GM21367 (cell line): ENCODE results near the gene CTAGE1.
"Not testable (repeated sequence)": the region's sequence is repeated elsewhere in the genome, so short reads cannot be mapped to it uniquely, and the experiment has no call there.

Experiments used
- ATAC-seq: cut with Tn5 transposase; IDR thresholded peaks from one replicate; pipeline ENCODE4 v1.9.1; 2021; ENCODE audit not compliant: unreplicated experiment

CTAGE1 gene

GRCh38 chr18:22417496-22418188, at the start of gene CTAGE1:
Gene CTAGE1, minus strand, starts transcription at chr18:22417915. Its CDS starts 104 bp downstream, at chr18:22417811.
- ATAC-seq = no peak

DNA sequence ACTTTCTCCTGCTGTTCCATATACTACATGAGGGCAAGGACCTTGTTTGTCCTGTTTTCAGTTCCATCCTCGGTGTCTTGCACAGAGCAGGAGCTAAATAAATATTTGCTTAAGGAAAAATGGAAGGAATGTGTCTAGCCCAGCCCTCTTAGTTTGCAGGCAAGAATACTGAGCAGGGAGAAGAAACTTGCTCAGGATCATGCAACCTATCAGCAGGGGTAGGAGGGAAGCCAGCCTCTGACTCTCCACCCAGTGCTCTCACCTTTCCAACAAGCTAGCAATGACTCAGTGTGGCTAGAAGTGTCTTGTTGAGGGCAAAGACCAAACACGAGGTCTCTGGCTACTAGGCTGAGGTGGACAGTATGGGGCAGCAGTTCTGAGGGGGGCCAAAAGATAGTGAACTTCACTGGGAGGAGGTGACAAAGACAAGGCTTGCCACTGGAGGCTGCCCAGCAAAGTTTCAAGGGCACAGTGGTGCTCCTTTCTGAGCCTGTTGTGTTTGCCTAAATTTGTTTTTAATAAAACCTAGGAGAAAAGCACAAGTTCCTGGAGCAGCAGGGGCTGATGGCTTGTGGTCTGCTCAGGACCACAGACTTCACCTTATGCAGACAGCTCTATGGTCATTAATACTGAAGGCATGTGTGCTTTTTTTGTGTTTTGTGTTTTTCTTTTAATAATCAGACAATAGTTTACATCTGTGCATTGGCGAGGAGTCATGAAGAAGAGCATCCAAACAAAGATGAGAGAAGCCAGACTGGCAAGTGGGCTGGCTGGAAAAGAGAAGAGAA, 49.1 kb upstream of the CTAGE1 start:
- no peak for ATAC-seq

- no peak for ATAC-seq
These were observed 48.2 kb upstream of the CTAGE1 start for GRCh38 chr18:22465859-22466457.

GRCh38 chr18:22463076-22463475, 45.4 kb upstream of the CTAGE1 start:
- no peak for ATAC-seq

GRCh38 chr18:22459491-22459890, 41.8 kb upstream of the CTAGE1 start:
- no peak for ATAC-seq

- ATAC-seq = no peak
These were observed 39.8 kb upstream of the CTAGE1 start for GRCh38 chr18:22457524-22457923.

DNA sequence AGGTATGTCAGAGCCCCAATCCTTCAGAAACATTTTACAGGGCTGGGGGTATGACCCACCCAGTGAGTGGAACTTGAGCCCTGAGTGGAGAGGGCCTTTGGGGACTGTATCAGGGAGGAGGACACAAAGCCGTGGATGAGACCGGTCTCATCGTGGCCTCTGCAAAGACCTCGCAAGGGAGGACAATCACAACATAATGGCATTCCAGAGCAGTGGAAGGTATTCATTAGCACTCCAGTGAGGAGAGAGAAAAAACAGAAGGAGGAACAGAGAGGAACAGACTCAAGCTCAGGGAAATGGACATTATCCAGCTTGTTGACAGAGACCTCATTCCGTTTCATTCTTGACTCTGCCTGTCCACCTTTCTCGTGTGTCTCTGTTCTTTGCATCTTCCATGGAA, 38.8 kb upstream of the CTAGE1 start:
- ATAC-seq = no peak

GRCh38 chr18:22456116-22456480, 38.4 kb upstream of the CTAGE1 start:
- no peak for ATAC-seq

DNA sequence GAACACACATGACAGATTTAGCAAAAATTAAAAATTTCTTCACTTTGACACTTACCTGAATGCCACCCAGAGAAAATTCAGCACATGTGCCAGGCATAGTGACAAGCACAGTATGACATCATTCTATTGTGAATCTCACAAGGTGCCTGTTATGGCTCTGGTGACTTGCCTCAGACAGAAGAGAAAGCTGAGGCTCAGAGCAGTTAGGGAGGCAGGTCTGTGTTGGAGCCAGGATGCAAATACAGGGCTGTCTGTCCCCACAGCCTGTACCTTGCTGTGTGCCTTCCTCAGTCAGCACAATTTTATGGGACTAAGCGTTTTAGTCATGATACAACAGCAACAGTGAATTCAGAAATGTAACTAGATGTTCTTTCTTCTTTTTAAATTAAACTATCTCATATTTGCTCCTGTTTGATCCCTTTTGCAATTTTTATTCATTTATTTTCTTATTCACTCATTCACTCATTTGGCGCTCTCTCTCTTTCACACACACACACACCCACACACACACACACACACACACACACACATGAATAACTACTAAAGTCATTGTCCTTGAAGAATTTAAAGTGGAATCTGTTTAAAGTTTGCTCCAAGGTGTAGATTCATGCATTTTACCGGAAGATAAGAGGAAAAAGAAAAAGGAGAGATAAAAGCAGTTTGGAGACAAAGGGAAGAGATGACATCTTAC, 37.9 kb upstream of the CTAGE1 start:
- ATAC-seq = no peak

DNA sequence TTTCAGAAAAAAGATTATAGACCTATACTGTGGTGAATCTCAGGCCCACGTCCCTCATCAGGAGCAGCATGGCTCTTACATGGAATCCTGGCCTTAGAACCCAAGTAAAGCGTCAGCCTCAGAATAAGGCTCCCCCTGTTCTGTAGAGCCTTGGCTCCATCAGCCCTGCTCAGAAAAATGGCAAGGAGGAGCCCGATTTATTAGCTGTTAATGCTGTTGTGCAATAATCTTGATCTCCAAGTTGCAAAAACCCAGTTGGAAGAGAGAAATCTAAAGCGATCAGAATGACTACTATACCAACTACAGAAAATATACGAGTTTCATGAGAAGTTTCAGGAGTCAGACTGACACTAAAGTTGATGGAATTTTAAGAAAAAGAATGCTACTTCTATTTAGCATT, 35.6 kb upstream of the CTAGE1 start:
- no peak for ATAC-seq

DNA sequence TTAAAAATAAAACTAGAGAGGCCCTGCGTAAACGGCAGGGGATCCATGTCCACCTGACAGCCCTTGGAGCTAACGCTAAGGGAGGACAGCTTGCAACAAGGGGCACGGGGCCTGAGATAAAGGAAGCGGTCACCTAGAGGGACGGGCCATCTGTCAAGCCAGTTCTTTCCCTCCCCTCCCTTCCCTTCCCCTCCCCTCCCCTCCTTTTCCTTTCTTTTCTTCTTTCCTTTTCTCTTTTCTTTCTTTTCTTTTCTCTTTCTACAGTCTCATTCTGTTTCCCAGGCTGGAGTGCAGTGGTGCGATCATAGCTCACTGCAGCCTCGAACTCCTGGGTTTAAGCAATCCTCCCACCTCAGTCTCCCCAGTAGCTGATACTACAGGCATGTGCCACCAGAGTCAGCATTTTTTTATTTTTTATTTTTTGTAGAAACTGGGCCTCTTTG, 34.5 kb upstream of the CTAGE1 start:
- ATAC-seq = no peak

- ATAC-seq = no peak
These were observed 34.1 kb upstream of the CTAGE1 start for GRCh38 chr18:22451796-22452195.

DNA sequence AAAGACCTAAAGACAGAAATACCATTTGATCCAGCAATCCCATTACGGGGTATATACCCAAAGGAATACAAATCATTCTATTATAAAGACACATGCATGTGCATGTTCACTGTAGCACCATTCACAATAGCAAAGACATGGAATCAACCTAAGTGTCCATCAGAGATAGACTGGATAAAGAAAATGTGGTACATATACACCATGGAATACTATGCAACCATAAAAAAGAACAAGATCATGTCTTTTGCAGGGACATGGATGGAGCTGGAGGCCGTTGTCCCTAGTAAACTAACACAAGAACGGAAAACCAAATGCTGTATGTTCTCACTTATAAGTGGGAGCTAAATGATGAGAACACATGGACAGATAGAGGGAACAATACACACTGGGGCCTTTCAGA, 33.1 kb upstream of the CTAGE1 start:
- not testable (repeated sequence) for ATAC-seq

DNA sequence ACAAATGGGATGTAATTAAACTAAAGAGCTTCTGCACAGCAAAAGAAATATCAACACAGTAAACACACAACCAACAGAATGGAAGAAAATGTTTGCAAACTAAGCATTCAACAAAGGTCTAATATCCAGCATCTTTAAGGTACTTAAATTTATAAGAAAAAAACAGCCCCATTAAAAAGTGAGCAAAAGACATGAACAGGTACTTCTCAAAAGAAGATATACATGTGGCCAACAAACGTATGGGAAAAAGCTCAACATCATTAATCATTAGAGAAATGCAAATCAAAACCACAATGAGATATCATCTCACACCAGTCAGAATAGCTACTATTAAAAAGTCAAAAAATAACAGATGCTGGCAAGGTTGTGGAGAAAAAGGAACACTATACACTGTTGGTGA, 32.6 kb upstream of the CTAGE1 start:
- ATAC-seq = not testable (repeated sequence)

- ATAC-seq = not testable (repeated sequence)
These were observed 32.0 kb upstream of the CTAGE1 start for GRCh38 chr18:22449753-22450152.

DNA sequence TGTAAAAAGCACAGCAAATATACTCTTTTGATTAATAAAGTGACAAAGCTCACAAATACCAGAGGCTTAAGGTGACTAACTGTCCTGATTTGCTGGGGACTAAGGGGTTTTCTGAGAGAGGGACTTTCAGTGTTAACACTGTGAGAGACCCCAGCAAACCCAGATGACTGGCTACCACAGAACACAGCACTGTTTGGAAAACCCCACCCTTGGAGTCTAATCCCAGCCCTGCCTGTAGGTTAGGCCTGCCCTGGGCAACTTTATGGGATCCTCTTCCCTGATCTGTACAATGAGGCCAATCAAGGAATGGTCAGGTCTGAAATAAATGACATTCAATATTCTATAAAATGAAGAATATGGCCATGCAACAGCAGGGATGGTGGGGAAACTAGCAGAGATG, 30.5 kb upstream of the CTAGE1 start:
- no peak for ATAC-seq

DNA sequence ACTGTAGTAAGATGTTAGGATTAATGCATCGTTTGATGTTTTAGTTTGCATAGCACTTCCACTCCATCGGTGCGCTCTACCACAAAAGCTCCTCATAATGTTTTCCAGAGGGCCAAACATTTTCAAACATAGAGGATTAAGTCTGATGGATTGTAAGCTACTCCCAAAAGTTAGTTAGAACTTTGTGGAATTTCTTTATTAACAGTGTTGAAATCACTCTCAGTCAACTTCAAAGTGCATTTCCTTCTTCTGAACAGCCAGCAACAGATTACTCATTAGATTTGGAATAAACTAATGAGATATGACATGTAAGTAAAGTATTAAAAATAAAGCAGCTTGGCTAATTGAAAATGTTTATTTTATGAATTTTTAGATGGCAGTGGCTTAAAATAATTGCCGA, 30.1 kb upstream of the CTAGE1 start:
- ATAC-seq = no peak

DNA sequence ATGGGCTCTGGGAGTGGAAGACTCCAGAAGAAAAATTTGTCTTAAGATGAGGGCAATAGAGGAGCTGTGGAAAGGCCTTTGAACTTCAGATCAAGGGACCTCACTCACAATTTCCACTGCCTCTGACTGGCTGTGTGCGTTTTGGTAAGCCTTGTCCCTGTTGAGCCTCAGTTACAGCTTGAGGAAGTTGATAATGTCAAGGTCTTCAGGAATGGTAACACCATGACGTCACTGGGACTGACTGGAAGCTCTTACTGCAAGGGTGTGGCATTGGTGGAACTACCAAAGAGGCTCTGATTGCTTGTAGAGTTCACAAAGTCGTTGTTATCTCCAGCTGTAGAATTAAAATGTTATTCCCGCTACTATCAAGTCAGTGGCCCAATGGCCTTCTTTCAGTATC, 29.2 kb upstream of the CTAGE1 start:
- no peak for ATAC-seq

DNA sequence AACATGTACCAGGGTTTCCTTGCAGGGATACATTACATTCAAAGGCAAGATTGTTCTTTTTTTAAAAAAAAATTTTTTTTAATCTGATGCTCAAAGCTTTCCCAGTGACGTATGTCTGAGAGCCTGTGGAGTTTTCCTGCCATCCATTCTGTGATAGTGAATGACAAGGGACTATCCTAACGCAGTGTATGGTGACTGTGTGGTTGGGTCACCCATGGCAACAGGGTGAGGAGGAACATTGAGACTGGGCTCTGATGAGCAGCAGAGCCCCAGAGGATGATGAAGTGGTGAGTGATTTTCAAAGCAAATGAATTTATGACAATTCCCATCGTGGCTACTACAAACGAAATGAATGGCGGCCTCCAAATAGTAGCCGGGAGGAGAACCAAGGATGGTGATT, 28.6 kb upstream of the CTAGE1 start:
- ATAC-seq = no peak

GRCh38 chr18:22441638-22442037, 23.9 kb upstream of the CTAGE1 start:
- no peak for ATAC-seq

- no peak for ATAC-seq
These were observed 21.7 kb upstream of the CTAGE1 start for GRCh38 chr18:22439447-22439846.

- ATAC-seq = no peak
These were observed 18.4 kb upstream of the CTAGE1 start for GRCh38 chr18:22436136-22436535.
